RWPE2 (cell line): ENCODE measurements around the gene POGLUT2.

ENCODE experiments used
- ATAC-seq: fragments of 200-7000 bp; cut with Tn5 transposase; 3 replicates; pipeline ENCODE4 v1.9.1; 2021; ENCODE audit warnings: low read depth
- DNase-seq: peaks from one replicate; pipeline ENCODE4 v3.0.0-alpha.2; 2020; ENCODE audit warnings: low spot score
- H3K27ac ChIP-seq: fragments of 450-650 bp; 2 replicates; pipeline ENCODE4 v1.5.1; 2017; ENCODE audit warnings: mild to moderate bottlenecking; ENCODE audit not compliant: poor library complexity, severe bottlenecking
- H3K27me3 ChIP-seq: fragments of 250-450 bp; sonication (Bioruptor Pico); 2 replicates; pipeline ENCODE4 v1.5.1; 2021; ENCODE audit warnings: mild to moderate bottlenecking, moderate library complexity; ENCODE audit not compliant: insufficient read depth, poor library complexity, severe bottlenecking
- H3K36me3 ChIP-seq: fragments of 250-450 bp; sonication (Bioruptor Pico); 2 replicates; pipeline ENCODE4 v1.5.1; 2020; ENCODE audit warnings: low read depth, mild to moderate bottlenecking, moderate library complexity
- H3K4me1 ChIP-seq: fragments of 250-450 bp; sonication (Bioruptor Pico); 2 replicates; pipeline ENCODE4 v1.5.1; 2021; ENCODE audit warnings: mild to moderate bottlenecking, moderate library complexity; ENCODE audit not compliant: insufficient read depth, poor library complexity, severe bottlenecking
- H3K4me3 ChIP-seq: fragments of 250-450 bp; sonication (Bioruptor Pico); 2 replicates; pipeline ENCODE4 v1.5.1; 2021; ENCODE audit warnings: mild to moderate bottlenecking, moderate library complexity; ENCODE audit not compliant: severe bottlenecking
- H3K9me3 ChIP-seq: fragments of 250-450 bp; sonication (Bioruptor Pico); 2 replicates; pipeline ENCODE4 v1.5.1; 2021; ENCODE audit warnings: mild to moderate bottlenecking, moderate library complexity; ENCODE audit not compliant: severe bottlenecking
- TF ChIP-seq, protein P1 (sequence below): fragments of 450-650 bp; IDR thresholded peaks from one replicate; pipeline ENCODE4 v1.5.1; 2017; ENCODE audit warnings: mild to moderate bottlenecking, moderate library complexity; ENCODE audit not compliant: poor library complexity, severe bottlenecking

The POGLUT2 gene

GRCh38 chr13:102779436-102780159 is 19.2 kb downstream of the POGLUT2 start:
- Histone ChIP-seq H3K4me1 (peaks cover under 1% of the 10 kb centered on the region), H3K4me3 (no peak overlapping the region), H3K27ac (no peak overlapping the region), H3K27me3 (no peaks in the 10 kb centered on the region), H3K9me3 (no peaks in the 10 kb centered on the region), H3K36me3 (peaks cover 6% of the 10 kb centered on the region)
- ATAC-seq (no peak), DNase-seq (no peak)
- TF ChIP-seq, protein P1, sequence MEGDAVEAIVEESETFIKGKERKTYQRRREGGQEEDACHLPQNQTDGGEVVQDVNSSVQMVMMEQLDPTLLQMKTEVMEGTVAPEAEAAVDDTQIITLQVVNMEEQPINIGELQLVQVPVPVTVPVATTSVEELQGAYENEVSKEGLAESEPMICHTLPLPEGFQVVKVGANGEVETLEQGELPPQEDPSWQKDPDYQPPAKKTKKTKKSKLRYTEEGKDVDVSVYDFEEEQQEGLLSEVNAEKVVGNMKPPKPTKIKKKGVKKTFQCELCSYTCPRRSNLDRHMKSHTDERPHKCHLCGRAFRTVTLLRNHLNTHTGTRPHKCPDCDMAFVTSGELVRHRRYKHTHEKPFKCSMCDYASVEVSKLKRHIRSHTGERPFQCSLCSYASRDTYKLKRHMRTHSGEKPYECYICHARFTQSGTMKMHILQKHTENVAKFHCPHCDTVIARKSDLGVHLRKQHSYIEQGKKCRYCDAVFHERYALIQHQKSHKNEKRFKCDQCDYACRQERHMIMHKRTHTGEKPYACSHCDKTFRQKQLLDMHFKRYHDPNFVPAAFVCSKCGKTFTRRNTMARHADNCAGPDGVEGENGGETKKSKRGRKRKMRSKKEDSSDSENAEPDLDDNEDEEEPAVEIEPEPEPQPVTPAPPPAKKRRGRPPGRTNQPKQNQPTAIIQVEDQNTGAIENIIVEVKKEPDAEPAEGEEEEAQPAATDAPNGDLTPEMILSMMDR, result no peak

- Histone ChIP-seq H3K27me3 (no peaks in the 10 kb centered on the region), H3K9me3 (no peaks in the 10 kb centered on the region), H3K4me3 (no peak overlapping the region), H3K36me3 (no peaks in the 10 kb centered on the region), H3K4me1 (peaks cover 6% of the 10 kb centered on the region), H3K27ac (no peak overlapping the region)
- ATAC-seq (no peak), DNase-seq (no peak)
- TF ChIP-seq, protein P1, result no peak
Observed at GRCh38 chr13:102777736-102778135, 21.0 kb downstream of the POGLUT2 start.

DNA sequence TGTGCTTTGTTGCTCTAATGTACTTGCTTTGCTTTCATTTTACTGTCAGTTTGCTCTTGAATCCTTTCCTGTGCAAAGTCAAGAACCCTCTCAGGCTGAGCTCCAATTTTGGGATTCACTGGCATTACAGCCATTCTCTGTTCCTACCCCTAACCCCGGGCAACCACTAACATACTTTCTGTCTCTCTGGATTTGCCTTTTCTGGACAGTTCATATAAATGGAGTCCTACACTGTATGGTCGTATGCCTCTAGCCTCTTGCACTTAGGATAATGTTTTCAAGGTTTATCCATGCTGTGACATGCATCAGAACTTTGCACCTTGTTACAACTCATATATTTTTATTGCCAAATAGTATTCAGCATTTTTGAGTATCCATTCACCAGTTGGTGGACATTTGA is 22.5 kb downstream of the POGLUT2 start:
- TF ChIP-seq, protein P1, result no peak
- H3K4me1 ChIP-seq, result peaks cover 6% of the 10 kb centered on the region
- no peaks in the 10 kb centered on the region for H3K36me3 ChIP-seq
- no peak overlapping the region for H3K27ac ChIP-seq
- H3K27me3 ChIP-seq, result no peaks in the 10 kb centered on the region
- no peaks in the 10 kb centered on the region for H3K9me3 ChIP-seq
- no peak for DNase-seq
- no peak overlapping the region for H3K4me3 ChIP-seq
- no peak for ATAC-seq

- DNase-seq, result no peak
- no peak overlapping the region for H3K4me3 ChIP-seq
Observed at GRCh38 chr13:102774591-102775520, 23.9 kb downstream of the POGLUT2 start.

More at GRCh38 chr13:102774591-102775520, 23.9 kb downstream of the POGLUT2 start:
- no peak overlapping the region for H3K27ac ChIP-seq
- no peaks in the 10 kb centered on the region for H3K27me3 ChIP-seq
- H3K9me3 ChIP-seq, result no peaks in the 10 kb centered on the region
- H3K36me3 ChIP-seq, result no peaks in the 10 kb centered on the region
- no peak for ATAC-seq
- H3K4me1 ChIP-seq, result peaks cover 13% of the 10 kb centered on the region
- TF ChIP-seq, protein P1, result no peak
